Spleen (tissue), 11 donors: ENCODE data around the gene TRIO. TPM values are rescaled to one million over a fixed set of nuclear protein-coding genes. Genes with fewer than 3 reads are reported as not detected.

Experiments used
- DNase-seq: peaks from one replicate; pipeline ENCODE4 v3.0.0-alpha.2; 2020
- H3K27ac ChIP-seq, 8 donors: fragments of 200-600 bp; sonication (generic) in 7 of 8; 1 replicate in 4 of 8; 2 replicates in 4 of 8; pipeline versions ENCODE4 v1.5.0 to v1.8.0; 2016 to 2021; ENCODE audit warnings: inconsistent platforms in 4 of 8, mild to moderate bottlenecking in 4 of 8, moderate library complexity in 1 of 8
- H3K27me3 ChIP-seq, 7 donors: fragments of 200-600 bp; sonication (generic) in 6 of 7; replicated peaks in 1 of 7; 1 replicate in 4 of 7; 2 replicates in 3 of 7; pipeline versions ENCODE4 v1.5.0 to v1.8.0; 2016 to 2021; ENCODE audit warnings: inconsistent platforms in 3 of 7, mild to moderate bottlenecking in 1 of 7
- H3K36me3 ChIP-seq, 6 donors: fragments of 200-600 bp; sonication (generic) in 5 of 6; 1 replicate in 4 of 6; 2 replicates in 2 of 6; pipeline versions ENCODE4 v1.5.0 to v1.8.0; 2016 to 2021; ENCODE audit warnings: inconsistent platforms in 2 of 6
- H3K4me1 ChIP-seq, 6 donors: fragments of 200-600 bp; sonication (generic) in 5 of 6; 1 replicate in 3 of 6; 2 replicates in 3 of 6; pipeline versions ENCODE4 v1.5.0 to v1.8.0; 2016 to 2021; ENCODE audit warnings: inconsistent platforms in 3 of 6
- H3K4me3 ChIP-seq, 8 donors: fragments of 200-600 bp; sonication (generic) in 7 of 8; 1 replicate in 4 of 8; 2 replicates in 4 of 8; pipeline versions ENCODE4 v1.5.0 to v1.8.0; 2016 to 2021; ENCODE audit warnings: inconsistent platforms in 4 of 8, mild to moderate bottlenecking in 4 of 8, moderate library complexity in 2 of 8
- H3K9me3 ChIP-seq, 8 donors: fragments of 200-600 bp; sonication (generic) in 7 of 8; 1 replicate in 4 of 8; 2 replicates in 4 of 8; pipeline versions ENCODE4 v1.5.0 to v1.8.0; 2016 to 2021; ENCODE audit warnings: inconsistent platforms in 4 of 8
- POLR2A ChIP-seq, 3 donors: fragments of 450-650 bp; IDR thresholded peaks; one replicate each; pipeline ENCODE4 v1.5.1; 2017; ENCODE audit warnings: antibody characterized with exemption in 3 of 3, mild to moderate bottlenecking in 1 of 3
- POLR2AphosphoS5 ChIP-seq, 3 donors: sonication (generic); formaldehyde crosslinking; IDR thresholded peaks; one replicate each; pipeline ENCODE4 v1.5.1; 2017; ENCODE audit warnings: antibody characterized with exemption in 3 of 3
- WGBS, 5 donors: extraction: QIAGEN DNeasy Blood & Tissue Kit in 3 of 5; methylation state at CpG; one replicate each; pipeline versions ENCODE4 v1.1.5 to v1.1.7; 2013 to 2018; 5-methylcytosine and 5-hydroxymethylcytosine counted together
- intact Hi-C: fragments of 100-400 bp; cut with DNase I; formaldehyde crosslinking; loops from one replicate; pipeline ENCODE4 v1.15.0; 2023; ENCODE audit warnings: low total_unique reads
- polyA plus RNA-seq, 3 donors: library from polyadenylated mRNA; stranded (reverse); fragments of 200-250 nt; gene quantifications; one replicate each; pipeline ENCODE4 v1.2.1, GENCODE V29; 2013
- total RNA-seq, 7 donors: library from RNA; depleted of rRNA in 3 of 7; stranded (reverse); fragments of >200 nt in 3 of 7; fragmentation: NEBNext Ultra II Directional in 4 of 7; extraction: Animal tissue kit (Norgen Biotek cat#: 25700) in 4 of 7; gene quantifications; one replicate each; pipeline versions ENCODE4 v1.1.0 to v1.2.1, GENCODE V29; 2016 to 2021
- TF ChIP-seq, protein P1 (sequence below), 11 experiments: fragments of 200-600 bp in 7 of 11; fragments of 450-650 bp in 4 of 11; sonication (generic) in 4 of 11; IDR thresholded peaks in 8 of 11; conservative IDR thresholded peaks in 3 of 11; 1 replicate in 7 of 11; 2 replicates in 4 of 11; pipeline versions ENCODE4 v1.4.0 to v1.8.0; 2016 to 2021; ENCODE audit warnings: antibody characterized with exemption in 11 of 11, inconsistent platforms in 4 of 11, mild to moderate bottlenecking in 1 of 11
- donor health status: healthy with polysubstance abuse.
- donor health status: DM: no; HTN: no; CAD: no; lungs with moderate emphysema.
- donor health status: DM: no; HTN: no; CAD: no.
- donor health status: Bipolar disorder and iron deficiency.
- donor health status: healthy.
- donor health status: DM: no; HTN: no; CAD: no.
- donor health status: DM: yes; HTN: yes; CAD: no.

Gene TRIO
- total and polyA plus RNA-seq, 10 donors, result 21.5 to 280 (median 190) TPM

DNA sequence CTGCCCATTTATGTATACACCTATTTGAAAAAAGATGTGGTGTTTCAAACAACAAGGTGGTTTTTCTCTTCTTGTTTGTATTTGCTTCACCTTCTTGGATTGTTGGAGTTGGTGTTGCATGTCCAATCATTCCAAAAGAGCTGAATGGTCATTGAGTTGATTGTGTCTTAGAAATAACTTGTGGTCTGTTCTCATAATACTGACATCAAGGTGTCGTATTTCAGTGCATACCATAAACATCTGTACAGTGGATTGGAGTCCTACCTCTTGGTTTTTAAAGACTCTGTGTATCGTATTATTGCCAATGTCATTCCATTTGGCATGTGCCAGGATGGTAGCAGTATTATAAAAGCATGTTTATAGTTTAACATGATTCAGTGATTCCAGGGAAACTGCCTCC is 73.2 kb downstream of the TRIO start:
- H3K27ac ChIP-seq, result peak overlapping the region in 1 of 8 donors; percentile 82
- intact Hi-C loops, result loop anchor here (10.0 kb wide), 1 partner anchor 48 kb away; no protein-coding TSS in a partner anchor

GRCh38 chr5:14216902-14217301 is 73.8 kb downstream of the TRIO start:
- intact Hi-C loops, result loop anchor here (10.0 kb wide), 1 partner anchor 48 kb away; no protein-coding TSS in a partner anchor
- peak overlapping the region in 3 of 8 donors; percentile 66 to 82 (median 68) for H3K27ac ChIP-seq
- no peak for DNase-seq

More for the DNA sequence above, 73.2 kb downstream of the TRIO start:
- H3K36me3 ChIP-seq, result no peaks in the 10 kb centered on the region
- no peak for DNase-seq
- peaks cover 4 to 84% (median 63%) of the 10 kb centered on the region in 6 donors for H3K4me1 ChIP-seq
- H3K9me3 ChIP-seq, result no peaks in the 10 kb centered on the region
- no peak overlapping the region for H3K4me3 ChIP-seq
- WGBS, 5 donors, result 91 to 99% (median 95%) methylated on average over 2 of the region's 2 CpGs
- TF ChIP-seq POLR2A (IDR thresholded peaks at IDR 0.05), result no peak
- TF ChIP-seq POLR2AphosphoS5 (IDR thresholded peaks at IDR 0.05), result no peak
- TF ChIP-seq, protein P1, sequence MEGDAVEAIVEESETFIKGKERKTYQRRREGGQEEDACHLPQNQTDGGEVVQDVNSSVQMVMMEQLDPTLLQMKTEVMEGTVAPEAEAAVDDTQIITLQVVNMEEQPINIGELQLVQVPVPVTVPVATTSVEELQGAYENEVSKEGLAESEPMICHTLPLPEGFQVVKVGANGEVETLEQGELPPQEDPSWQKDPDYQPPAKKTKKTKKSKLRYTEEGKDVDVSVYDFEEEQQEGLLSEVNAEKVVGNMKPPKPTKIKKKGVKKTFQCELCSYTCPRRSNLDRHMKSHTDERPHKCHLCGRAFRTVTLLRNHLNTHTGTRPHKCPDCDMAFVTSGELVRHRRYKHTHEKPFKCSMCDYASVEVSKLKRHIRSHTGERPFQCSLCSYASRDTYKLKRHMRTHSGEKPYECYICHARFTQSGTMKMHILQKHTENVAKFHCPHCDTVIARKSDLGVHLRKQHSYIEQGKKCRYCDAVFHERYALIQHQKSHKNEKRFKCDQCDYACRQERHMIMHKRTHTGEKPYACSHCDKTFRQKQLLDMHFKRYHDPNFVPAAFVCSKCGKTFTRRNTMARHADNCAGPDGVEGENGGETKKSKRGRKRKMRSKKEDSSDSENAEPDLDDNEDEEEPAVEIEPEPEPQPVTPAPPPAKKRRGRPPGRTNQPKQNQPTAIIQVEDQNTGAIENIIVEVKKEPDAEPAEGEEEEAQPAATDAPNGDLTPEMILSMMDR (IDR thresholded peaks at IDR 0.05 in 8 of 11, conservative IDR thresholded peaks at IDR 0.05 in 3 of 11), result no peak
- no peaks in the 10 kb centered on the region for H3K27me3 ChIP-seq

DNA sequence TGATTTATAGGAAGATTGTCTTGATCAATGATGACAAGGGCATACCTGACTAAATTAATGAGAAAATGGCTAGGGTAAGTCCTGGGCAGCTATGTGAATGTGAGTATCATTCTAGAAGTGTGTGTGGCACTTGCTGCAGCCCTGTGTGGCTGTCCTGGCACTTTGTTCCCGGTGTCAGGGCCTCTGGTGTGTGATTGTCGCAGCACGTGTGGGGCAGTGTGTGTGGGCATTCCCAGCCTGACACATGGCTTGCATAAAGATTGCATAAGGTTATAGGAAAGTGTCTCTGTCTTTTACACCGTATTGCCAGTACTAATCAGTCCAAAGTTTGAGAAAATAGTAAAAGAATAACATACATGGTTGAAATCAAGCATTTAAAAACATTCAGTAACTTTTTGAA is 74.4 kb downstream of the TRIO start:
- no peak for DNase-seq
- no peak overlapping the region for H3K4me3 ChIP-seq
- intact Hi-C loops, result loop anchor here (10.0 kb wide), 1 partner anchor 47 kb away; no protein-coding TSS in a partner anchor
- H3K36me3 ChIP-seq, result no peaks in the 10 kb centered on the region
- H3K9me3 ChIP-seq, result no peaks in the 10 kb centered on the region
- no peak for TF ChIP-seq POLR2AphosphoS5 (IDR thresholded peaks at IDR 0.05)
- TF ChIP-seq POLR2A (IDR thresholded peaks at IDR 0.05), result no peak
- TF ChIP-seq, protein P1 (IDR thresholded peaks at IDR 0.05 in 8 of 11, conservative IDR thresholded peaks at IDR 0.05 in 3 of 11), result no peak
- H3K27me3 ChIP-seq, result no peaks in the 10 kb centered on the region
- WGBS, 5 donors, result 46 to 75% (median 50%) methylated on average over 4 of the region's 4 CpGs
- peaks cover 4 to 83% (median 59%) of the 10 kb centered on the region in 6 donors for H3K4me1 ChIP-seq
- H3K27ac ChIP-seq, result peak overlapping the region in 3 of 8 donors; percentile 66 to 82 (median 68)

More at GRCh38 chr5:14216902-14217301, 73.8 kb downstream of the TRIO start:
- no peaks in the 10 kb centered on the region for H3K36me3 ChIP-seq
- no peaks in the 10 kb centered on the region for H3K9me3 ChIP-seq
- H3K27me3 ChIP-seq, result no peaks in the 10 kb centered on the region
- H3K4me3 ChIP-seq, result no peak overlapping the region
- TF ChIP-seq POLR2A (IDR thresholded peaks at IDR 0.05) (no peak), POLR2AphosphoS5 (IDR thresholded peaks at IDR 0.05) (no peak)
- TF ChIP-seq, protein P1 (IDR thresholded peaks at IDR 0.05 in 8 of 11, conservative IDR thresholded peaks at IDR 0.05 in 3 of 11), result no peak
- WGBS, 5 donors, result 89 to 96% (median 93%) methylated on average over 7 of the region's 7 CpGs
- peaks cover 4 to 83% (median 61%) of the 10 kb centered on the region in 6 donors for H3K4me1 ChIP-seq

- Histone ChIP-seq H3K9me3 (no peaks in the 10 kb centered on the region), H3K4me1 (peaks cover 4 to 83% (median 60%) of the 10 kb centered on the region in 6 donors)
- intact Hi-C loops, result loop anchor here (10.0 kb wide), 1 partner anchor 47 kb away; no protein-coding TSS in a partner anchor
Measured at GRCh38 chr5:14218011-14218410, 74.9 kb downstream of the TRIO start.

More at GRCh38 chr5:14218011-14218410, 74.9 kb downstream of the TRIO start:
- Histone ChIP-seq H3K27me3 (no peaks in the 10 kb centered on the region), H3K36me3 (no peaks in the 10 kb centered on the region), H3K4me3 (no peak overlapping the region), H3K27ac (peak overlapping the region in 3 of 8 donors; percentile 66 to 82 (median 68))
- no peak for DNase-seq
- TF ChIP-seq, protein P1 (IDR thresholded peaks at IDR 0.05 in 8 of 11, conservative IDR thresholded peaks at IDR 0.05 in 3 of 11), result no peak
- 81 to 85% (median 84%) methylated on average over 3 of the region's 3 CpGs for WGBS, 5 donors
